GM19099 (cell line): ENCODE data around the gene PRSS36.
A peak's percentile ranks its signal among the peaks of the same experiment; 100 is the strongest.

Source experiments
- POLR2A ChIP-seq: IDR thresholded peaks from 3 replicates; pipeline ENCODE4 v1.6.1; 2011; ENCODE audit warnings: low read depth; ENCODE audit not compliant: insufficient read length; ENCODE audit errors: extremely low read depth

Gene PRSS36

DNA sequence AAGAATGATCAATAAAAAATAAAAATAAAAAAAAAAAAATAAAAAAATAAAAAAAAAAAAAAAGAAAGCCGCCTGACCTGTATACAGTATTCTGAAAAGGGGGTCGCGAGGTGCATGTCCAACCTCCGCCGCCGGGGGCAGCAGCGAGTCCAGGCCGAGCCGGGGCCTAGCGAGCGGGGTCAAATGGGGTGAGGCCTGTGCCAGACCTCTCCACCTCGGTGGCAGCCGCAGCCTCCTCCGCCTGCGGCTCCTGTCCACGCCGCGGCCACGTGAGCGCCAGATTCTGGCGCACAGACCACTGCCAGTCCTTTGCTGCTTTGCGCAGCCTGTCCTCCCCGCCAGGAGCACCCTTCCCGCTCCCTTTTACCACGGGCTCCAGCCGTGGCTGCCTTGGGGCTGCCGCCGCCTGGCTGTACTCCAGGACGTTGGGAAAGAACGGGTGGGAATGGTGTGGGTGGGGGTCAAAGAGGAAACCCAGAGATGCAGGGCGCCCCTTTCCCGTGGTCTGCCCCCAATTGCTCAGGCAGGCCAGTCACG lies 44.1 kb downstream of the PRSS36 start:
- TF ChIP-seq POLR2A = no peak

DNA sequence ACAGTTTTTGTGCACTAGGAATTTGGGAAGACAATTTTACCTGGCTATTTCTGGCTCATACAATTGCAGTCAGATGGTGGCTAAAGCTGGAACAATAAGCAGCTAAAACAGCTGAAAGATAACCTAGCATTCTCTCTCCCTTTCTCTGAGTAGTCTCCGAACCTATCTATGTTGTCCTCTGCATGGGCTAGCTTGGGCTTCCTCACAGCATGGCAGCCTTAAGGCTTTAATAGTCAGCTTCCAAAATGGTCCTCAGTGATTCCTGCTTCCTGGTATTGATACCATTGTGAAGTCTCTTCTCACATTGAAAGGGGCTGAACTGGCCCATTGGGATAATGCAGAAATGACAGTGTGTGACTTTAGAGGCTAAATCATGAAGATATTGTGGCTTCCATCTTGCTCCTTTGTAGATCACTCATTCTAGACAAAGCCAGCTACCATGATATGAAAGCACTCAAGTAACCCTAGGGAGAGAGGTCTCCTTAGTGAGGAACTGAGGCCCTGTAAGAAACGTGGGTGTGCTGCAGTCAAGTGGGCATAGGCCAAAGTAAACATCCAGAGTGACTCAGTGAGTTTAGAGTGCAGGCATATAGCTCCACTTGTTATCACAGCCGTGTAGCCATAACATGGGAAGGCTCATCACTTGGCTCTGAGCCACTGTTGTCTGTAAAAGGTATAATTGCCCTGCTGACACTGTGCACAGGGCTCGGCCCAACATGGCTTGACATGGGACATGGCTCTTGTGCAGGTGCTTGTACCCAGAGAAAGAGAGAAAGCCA lies 49.8 kb downstream of the PRSS36 start:
- no peak for TF ChIP-seq POLR2A

DNA sequence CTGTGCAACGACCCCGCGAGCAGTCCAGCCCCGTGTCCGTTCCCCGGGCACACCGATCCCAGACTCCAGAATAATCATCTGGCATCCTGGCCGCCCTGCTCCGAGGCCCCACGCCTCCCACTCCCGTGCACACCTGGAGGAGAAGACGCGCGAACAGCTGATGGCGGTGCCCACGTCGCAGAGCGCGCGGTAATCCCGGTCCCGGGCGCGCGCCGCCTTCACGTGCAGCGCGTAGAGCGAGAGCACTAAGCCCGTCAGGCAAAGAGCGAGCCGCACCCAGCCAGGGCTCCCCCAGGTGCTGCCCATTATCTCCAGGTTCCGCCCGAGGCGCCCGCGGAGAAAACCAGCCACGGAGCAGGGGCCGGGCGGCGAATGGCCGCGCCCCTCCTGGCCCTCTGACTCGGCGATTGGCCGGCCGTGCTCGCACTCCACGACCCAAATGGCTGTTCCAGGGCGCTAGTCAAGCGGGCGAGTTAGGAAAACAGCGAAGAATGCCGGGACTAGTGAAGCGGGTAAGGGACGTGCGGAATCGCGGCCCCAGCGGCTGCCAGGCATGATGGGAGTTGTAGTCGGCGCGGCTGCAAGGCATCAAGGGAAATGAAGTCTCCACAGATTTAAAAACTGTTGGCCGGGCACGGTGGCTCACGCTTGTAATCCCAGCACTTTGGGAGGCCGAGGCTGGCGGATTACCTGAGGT lies 55.3 kb downstream of the PRSS36 start, which contains the start of gene VKORC1:
Gene VKORC1, minus strand, starts transcription at position 374 of the 697 bp plus-strand sequence. Its CDS starts 68 bp downstream, at position 306.
- TF ChIP-seq POLR2A = peak; percentile 63

DNA sequence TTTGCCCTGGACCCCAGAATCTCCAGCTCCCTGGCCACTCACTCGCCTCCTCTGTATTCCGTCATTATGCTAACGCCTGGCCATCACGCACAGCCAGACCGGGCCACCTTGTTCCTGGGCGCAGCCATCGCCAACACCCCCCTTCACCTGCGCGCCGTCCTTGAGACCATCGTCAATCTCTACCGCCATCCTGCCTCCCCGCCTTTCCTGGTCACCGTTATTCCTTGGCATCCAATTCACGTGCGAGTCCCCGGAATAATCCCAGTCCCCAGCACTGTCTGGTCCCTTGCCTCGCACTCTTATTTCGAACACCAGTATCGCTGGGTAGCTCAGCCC lies 55.8 kb downstream of the PRSS36 start:
- no peak for TF ChIP-seq POLR2A

DNA sequence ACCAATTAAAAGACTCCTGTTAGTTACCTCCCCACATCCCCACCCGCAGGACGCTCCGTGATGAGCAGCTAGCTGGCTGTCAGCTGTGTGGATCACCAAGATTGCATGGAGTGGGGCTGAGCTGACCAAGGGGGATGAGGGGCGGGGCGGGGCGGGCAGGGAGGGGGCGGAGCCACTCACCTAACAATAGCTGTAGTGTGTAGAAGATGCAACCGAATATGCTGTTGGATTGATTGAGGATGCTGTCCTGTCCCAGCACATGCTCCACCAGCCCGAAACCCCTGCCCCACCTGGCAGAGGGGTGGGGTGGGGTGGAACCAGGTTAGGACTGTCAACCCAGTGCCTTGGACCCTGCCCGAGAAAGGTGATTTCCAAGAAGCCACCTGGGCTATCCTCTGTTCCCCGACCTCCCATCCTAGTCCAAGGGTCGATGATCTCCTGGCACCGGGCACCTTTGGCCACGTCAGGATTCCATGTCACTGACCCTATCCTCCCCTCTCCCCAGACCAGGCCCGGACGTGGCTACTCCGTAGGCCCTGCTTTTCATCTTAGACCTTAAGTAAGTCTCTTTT lies 56.6 kb downstream of the PRSS36 start:
- TF ChIP-seq POLR2A = no peak

DNA sequence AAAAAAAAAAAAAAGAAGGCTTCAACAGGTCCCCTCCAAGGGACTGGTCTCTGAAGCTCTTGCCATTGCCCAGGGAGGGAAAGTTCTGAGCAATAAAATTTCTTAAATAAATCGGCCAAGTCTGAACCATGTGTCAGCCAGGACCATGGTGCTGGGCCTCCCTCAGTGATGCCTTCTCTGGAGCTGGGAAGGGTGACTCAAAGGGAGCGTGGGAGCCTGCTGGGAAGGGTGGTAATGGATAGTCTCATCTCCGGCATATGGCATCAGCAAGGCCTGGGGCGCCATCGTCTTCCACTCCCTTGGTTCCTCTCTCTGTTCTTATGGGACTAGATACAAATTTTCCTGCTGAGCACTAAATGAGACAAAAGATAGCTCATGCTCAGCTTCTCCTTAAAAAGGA lies 57.5 kb downstream of the PRSS36 start:
- no peak for TF ChIP-seq POLR2A

DNA sequence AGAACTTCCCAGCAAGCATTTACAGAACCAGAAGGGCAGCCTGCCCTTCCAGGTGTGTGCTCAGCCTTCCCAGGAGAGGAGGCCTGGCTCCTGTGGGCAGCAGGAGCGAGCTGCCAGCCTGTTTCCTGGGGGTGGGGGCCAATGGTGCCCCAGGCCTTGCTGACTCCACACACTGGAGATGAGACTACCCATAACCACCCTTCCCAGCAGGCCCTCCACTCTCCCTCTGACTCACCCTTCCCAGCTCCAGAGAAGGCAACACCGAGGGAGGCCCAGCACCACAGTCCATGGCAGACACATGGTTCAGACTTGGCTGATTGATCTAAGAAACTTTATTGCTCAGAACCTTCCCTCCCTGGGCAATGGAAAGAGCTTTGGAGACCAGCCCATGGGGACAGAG lies 59.3 kb downstream of the PRSS36 start:
- TF ChIP-seq POLR2A = no peak

DNA sequence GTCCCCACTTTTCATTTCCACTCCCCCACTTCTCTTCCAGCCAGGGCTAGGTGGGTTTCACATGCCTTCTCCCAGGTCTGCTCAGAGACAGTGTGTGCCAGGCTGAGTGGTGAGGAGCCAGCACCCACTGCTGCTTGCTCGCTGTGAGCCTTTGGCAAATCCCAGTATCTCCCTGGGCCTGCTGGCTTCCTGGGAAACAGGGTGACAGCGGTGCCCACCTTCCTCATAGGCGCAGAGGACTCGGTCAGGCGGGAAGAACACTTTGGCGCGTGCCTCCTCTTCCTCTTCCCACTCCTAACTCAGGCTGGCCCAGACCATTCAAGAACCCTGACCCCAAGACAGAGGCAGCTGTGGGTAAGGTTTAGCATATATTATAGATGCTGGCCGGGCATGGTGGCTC lies 60.7 kb downstream of the PRSS36 start:
- no peak for TF ChIP-seq POLR2A
